Activated CD8-positive, alpha-beta T cell treated with anti-CD3 and anti-CD28 coated beads for 36 hours (primary cell): Measurements from ENCODE around the gene EPS8L1. TPM values are rescaled to one million over a fixed set of nuclear protein-coding genes. Genes with fewer than 3 reads are reported as not detected.

Experiments
- ATAC-seq: fragments of 200-7000 bp; cut with Tn5 transposase; one replicate; pipeline ENCODE4 v1.10.0; 2021; ENCODE audit warnings: mild to moderate bottlenecking, moderate library complexity
- CTCF ChIA-PET: fragments of 350-600 bp; sonication (Branson Sonifier 250); formaldehyde crosslinking; loops from one replicate; lab custom pipeline; 2021; ENCODE audit warnings: antibody characterized with exemption; lab: Charles Lee
- POLR2A ChIA-PET: fragments of 350-600 bp; sonication (Branson Sonifier 250); formaldehyde crosslinking; loops from one replicate; lab custom pipeline; 2021; ENCODE audit warnings: antibody characterized with exemption; lab: Charles Lee
- DNase-seq: peaks from one replicate; pipeline ENCODE4 v3.0.0-alpha.2; 2020
- H3K27ac Mint-ChIP-seq: one replicate; pipeline ENCODE4 v1.8.0; 2021; ENCODE audit warnings: mild to moderate bottlenecking, mixed read lengths
- H3K27me3 Mint-ChIP-seq: one replicate; pipeline ENCODE4 v1.8.0; 2021; ENCODE audit warnings: mixed read lengths
- H3K36me3 Mint-ChIP-seq: one replicate; pipeline ENCODE4 v1.8.0; 2021; ENCODE audit warnings: low read depth, mixed read lengths
- H3K4me1 Mint-ChIP-seq: one replicate; pipeline ENCODE4 v1.8.0; 2021; ENCODE audit warnings: low read depth, mixed read lengths
- H3K4me3 Mint-ChIP-seq: one replicate; pipeline ENCODE4 v1.8.0; 2021; ENCODE audit warnings: mild to moderate bottlenecking, moderate library complexity, mixed read lengths
- H3K9me3 Mint-ChIP-seq: one replicate; pipeline ENCODE4 v1.8.0; 2021; ENCODE audit warnings: mixed read lengths
- intact Hi-C: fragments of 100-400 bp; cut with micrococcal nuclease; formaldehyde crosslinking; loops from one replicate; pipeline ENCODE4 v1.10.0; 2022
- total RNA-seq, 2 experiments: library from RNA; stranded (reverse); gene quantifications; one replicate each; pipeline ENCODE4 v1.2.3, GENCODE V29; 2021
- TF ChIP-seq, protein P1 (sequence below): fragments of 200-600 bp; IDR thresholded peaks from one replicate; pipeline ENCODE4 v1.8.0; 2022; ENCODE audit warnings: antibody characterized with exemption, mild to moderate bottlenecking

The EPS8L1 gene
- total RNA-seq, 2 experiments from 2014 or later: 2.8 to 3.2 TPM

GRCh38 chr19:55076321-55076720 is 652 bp downstream of the EPS8L1 start:
- CTCF ChIA-PET: no interaction called here
- intact Hi-C loops: no loop called here
- Mint-ChIP-seq H3K36me3 (no peaks in the 10 kb centered on the region), H3K27me3 (peaks cover 50% of the 10 kb centered on the region), H3K4me3 (no peak overlapping the region), H3K9me3 (no peaks in the 10 kb centered on the region), H3K27ac (no peak overlapping the region), H3K4me1 (peaks cover 11% of the 10 kb centered on the region)
- POLR2A ChIA-PET: no interaction called here
- ATAC-seq (no peak), DNase-seq (no peak)
- TF ChIP-seq, protein P1, sequence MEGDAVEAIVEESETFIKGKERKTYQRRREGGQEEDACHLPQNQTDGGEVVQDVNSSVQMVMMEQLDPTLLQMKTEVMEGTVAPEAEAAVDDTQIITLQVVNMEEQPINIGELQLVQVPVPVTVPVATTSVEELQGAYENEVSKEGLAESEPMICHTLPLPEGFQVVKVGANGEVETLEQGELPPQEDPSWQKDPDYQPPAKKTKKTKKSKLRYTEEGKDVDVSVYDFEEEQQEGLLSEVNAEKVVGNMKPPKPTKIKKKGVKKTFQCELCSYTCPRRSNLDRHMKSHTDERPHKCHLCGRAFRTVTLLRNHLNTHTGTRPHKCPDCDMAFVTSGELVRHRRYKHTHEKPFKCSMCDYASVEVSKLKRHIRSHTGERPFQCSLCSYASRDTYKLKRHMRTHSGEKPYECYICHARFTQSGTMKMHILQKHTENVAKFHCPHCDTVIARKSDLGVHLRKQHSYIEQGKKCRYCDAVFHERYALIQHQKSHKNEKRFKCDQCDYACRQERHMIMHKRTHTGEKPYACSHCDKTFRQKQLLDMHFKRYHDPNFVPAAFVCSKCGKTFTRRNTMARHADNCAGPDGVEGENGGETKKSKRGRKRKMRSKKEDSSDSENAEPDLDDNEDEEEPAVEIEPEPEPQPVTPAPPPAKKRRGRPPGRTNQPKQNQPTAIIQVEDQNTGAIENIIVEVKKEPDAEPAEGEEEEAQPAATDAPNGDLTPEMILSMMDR: no peak

- Mint-ChIP-seq H3K4me3 (no peak overlapping the region), H3K27ac (no peak overlapping the region), H3K36me3 (no peaks in the 10 kb centered on the region), H3K4me1 (peaks cover 14% of the 10 kb centered on the region), H3K9me3 (no peaks in the 10 kb centered on the region), H3K27me3 (peaks cover 48% of the 10 kb centered on the region)
- ChIA-PET POLR2A (no interaction called here), CTCF (no interaction called here)
- ATAC-seq (no peak), DNase-seq (no peak)
- TF ChIP-seq, protein P1: no peak
- intact Hi-C loops: no loop called here
Measured at GRCh38 chr19:55077106-55077505, 1.4 kb downstream of the EPS8L1 start.

DNA sequence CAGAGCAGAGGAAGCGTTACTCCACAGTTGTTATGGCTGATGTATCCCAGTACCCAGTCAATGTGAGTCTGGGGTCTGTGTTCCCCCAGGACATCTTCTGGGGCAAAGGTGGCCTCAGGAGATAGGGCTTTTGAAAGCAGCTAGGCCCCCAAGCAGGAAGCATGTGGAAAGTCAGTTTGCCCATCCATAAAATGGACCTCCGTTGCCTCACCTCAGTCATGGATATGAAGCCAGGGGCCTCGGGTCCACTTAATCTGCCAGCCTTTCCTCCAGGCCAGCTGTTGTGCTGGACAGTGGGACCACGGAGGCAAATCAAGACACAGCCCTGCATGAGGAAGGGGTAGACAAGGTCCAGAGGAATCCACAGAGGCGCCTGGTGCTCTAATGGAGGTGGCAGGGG is 3.3 kb downstream of the EPS8L1 start:
- H3K4me1 Mint-ChIP-seq: peaks cover 19% of the 10 kb centered on the region
- ATAC-seq: no peak
- no peak overlapping the region for H3K27ac Mint-ChIP-seq
- peaks cover 56% of the 10 kb centered on the region for H3K27me3 Mint-ChIP-seq
- H3K9me3 Mint-ChIP-seq: no peaks in the 10 kb centered on the region
- intact Hi-C loops: no loop called here
- ChIA-PET POLR2A (interaction anchor here (2.2 kb wide), 1 partner anchor 16 kb away, joined by 13 read pairs; the partner anchor contains the start of gene RDH13), CTCF (interaction anchor here (2.4 kb wide), 1 partner anchor 81 kb away, joined by 7 read pairs; no protein-coding TSS in a partner anchor)
- no peaks in the 10 kb centered on the region for H3K36me3 Mint-ChIP-seq
- no peak for DNase-seq
- TF ChIP-seq, protein P1: no peak
- no peak overlapping the region for H3K4me3 Mint-ChIP-seq

DNA sequence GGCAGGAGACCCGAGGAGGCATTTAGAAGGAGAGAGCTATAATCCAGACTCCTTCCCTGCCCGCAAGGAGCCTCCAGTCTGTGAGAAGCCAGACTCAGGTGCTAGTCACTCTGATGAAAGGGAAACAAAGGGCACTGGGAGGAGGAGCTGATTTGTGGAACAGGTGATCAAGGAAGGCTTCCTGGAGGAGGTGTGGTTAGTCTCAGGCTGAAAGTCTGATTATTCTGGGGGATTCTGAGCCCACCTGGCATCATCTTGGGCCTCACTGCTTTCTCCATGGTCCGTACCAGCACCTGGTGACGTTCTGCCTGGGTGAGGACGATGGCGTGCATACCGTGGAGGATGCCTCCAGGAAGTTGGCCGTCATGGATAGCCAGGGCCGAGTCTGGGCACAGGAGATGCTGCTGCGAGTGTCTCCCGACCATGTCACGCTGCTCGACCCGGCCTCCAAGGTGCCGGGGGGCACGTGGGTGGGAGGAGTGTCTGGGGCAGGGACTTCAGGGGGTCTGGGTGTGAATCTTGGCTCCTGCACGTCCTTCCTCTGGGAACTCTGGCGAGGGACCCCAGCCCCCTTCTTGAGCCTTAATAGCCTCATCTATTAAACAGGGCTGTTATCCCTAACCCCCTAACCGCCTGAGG is 3.9 kb downstream of the EPS8L1 start:
- no peak for ATAC-seq
- no peak for DNase-seq
- Mint-ChIP-seq H3K4me1 (peaks cover 19% of the 10 kb centered on the region), H3K9me3 (no peaks in the 10 kb centered on the region), H3K27ac (no peak overlapping the region), H3K27me3 (peaks cover 57% of the 10 kb centered on the region), H3K36me3 (no peaks in the 10 kb centered on the region), H3K4me3 (peak overlapping the region; percentile 62)
- TF ChIP-seq, protein P1: no peak
- intact Hi-C loops: no loop called here
- ChIA-PET POLR2A (interaction anchor here (2.2 kb wide), 1 partner anchor 17 kb away, joined by 13 read pairs; the partner anchor contains the start of gene RDH13), CTCF (interaction anchor here (0.7 to 2.4 kb wide), 2 partner anchors 9 to 81 kb away, joined by 3 to 7 read pairs; no protein-coding TSS in a partner anchor)
